ENCODE measurements around the gene CHCHD4.

DNA sequence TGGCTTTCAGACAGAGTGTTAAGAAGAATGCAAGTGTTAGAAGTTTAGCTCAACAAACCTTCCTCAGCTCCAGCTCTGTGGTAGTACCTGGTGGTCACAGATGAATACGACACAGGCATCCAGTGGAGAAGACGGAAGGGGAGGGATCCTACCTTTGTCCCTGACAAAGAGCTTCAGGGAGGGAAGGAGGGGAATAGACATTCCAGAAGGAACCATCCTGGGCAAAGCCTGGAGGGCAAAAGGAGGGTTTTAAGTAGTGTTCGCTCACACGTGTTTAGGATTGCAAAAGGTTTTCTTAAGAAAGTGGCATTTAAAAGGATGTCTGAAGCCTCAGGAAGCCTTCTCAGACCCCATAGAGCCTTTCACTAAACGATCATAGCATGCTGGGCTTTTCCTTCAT, 2.8 kb downstream of the CHCHD4 start:
- TF ChIP-seq ZNF416 (tag by site-specific recombination; IDR thresholded peaks at IDR 0.05) = no peak
- TF ChIP-seq ZNF510 (tag by site-specific recombination; IDR thresholded peaks at IDR 0.05; ENCODE audit: insufficient replicate concordance) = no peak
- TF ChIP-seq, protein P1, sequence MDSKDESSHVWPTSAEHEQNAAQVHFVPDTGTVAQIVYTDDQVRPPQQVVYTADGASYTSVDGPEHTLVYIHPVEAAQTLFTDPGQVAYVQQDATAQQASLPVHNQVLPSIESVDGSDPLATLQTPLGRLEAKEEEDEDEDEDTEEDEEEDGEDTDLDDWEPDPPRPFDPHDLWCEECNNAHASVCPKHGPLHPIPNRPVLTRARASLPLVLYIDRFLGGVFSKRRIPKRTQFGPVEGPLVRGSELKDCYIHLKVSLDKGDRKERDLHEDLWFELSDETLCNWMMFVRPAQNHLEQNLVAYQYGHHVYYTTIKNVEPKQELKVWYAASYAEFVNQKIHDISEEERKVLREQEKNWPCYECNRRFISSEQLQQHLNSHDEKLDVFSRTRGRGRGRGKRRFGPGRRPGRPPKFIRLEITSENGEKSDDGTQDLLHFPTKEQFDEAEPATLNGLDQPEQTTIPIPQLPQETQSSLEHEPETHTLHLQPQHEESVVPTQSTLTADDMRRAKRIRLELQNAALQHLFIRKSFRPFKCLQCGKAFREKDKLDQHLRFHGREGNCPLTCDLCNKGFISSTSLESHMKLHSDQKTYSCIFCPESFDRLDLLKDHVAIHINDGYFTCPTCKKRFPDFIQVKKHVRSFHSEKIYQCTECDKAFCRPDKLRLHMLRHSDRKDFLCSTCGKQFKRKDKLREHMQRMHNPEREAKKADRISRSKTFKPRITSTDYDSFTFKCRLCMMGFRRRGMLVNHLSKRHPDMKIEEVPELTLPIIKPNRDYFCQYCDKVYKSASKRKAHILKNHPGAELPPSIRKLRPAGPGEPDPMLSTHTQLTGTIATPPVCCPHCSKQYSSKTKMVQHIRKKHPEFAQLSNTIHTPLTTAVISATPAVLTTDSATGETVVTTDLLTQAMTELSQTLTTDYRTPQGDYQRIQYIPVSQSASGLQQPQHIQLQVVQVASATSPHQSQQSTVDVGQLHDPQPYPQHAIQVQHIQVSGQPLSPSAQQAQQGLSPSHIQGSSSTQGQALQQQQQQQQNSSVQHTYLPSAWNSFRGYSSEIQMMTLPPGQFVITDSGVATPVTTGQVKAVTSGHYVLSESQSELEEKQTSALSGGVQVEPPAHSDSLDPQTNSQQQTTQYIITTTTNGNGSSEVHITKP (tag by site-specific recombination; IDR thresholded peaks at IDR 0.05) = no peak
- TF ChIP-seq ZNF266 (tag by site-specific recombination; IDR thresholded peaks at IDR 0.05; ENCODE audit: low read depth) = no peak

All from HEK293 (cell line).